ENCODE data around the gene EFNA2.

EFNA2 gene

GRCh38 chr19:1249298-1249989 is 36.2 kb upstream of the EFNA2 start:
- DNase-seq = peak; percentile 95

GRCh38 chr19:1249990-1250436 is 35.7 kb upstream of the EFNA2 start:
- DNase-seq = no peak

GRCh38 chr19:1250437-1251260 is 35.0 kb upstream of the EFNA2 start:
- DNase-seq = peak; percentile 67

- peak; percentile 69 for DNase-seq
Measured at GRCh38 chr19:1251330-1252220, 34.1 kb upstream of the EFNA2 start.

- peak; percentile 84 for DNase-seq
Measured at GRCh38 chr19:1252221-1252820, 33.4 kb upstream of the EFNA2 start.

GRCh38 chr19:1252821-1253513 is 32.7 kb upstream of the EFNA2 start:
- peak; percentile 86 for DNase-seq

GRCh38 chr19:1253514-1254080 is 32.1 kb upstream of the EFNA2 start:
- no peak for DNase-seq

GRCh38 chr19:1254081-1254527 is 31.6 kb upstream of the EFNA2 start:
- peak; percentile 10 for DNase-seq

GRCh38 chr19:1254530-1255185 is 31.0 kb upstream of the EFNA2 start:
- peak; percentile 6 for DNase-seq

- peak; percentile 17 for DNase-seq
Measured at GRCh38 chr19:1255186-1256161, 30.2 kb upstream of the EFNA2 start.

GRCh38 chr19:1256646-1257474 is 28.8 kb upstream of the EFNA2 start:
- DNase-seq = peak; percentile 25

GRCh38 chr19:1257475-1258162 is 28.1 kb upstream of the EFNA2 start:
- DNase-seq = peak; percentile 16

GRCh38 chr19:1258163-1258492 is 27.5 kb upstream of the EFNA2 start:
- no peak for DNase-seq

- no peak for DNase-seq
Measured at GRCh38 chr19:1258707-1259205, 26.9 kb upstream of the EFNA2 start.

GRCh38 chr19:1259206-1259875 is 26.3 kb upstream of the EFNA2 start:
- peak; percentile 84 for DNase-seq

GRCh38 chr19:1259876-1260748 is 25.6 kb upstream of the EFNA2 start:
- DNase-seq = peak; percentile 74

Data from CD4-positive, alpha-beta T cell treated with Interleukin-10 for 1 hour (primary cell).